ENCODE measurements around the gene HOXA4.

Gene HOXA4

DNA sequence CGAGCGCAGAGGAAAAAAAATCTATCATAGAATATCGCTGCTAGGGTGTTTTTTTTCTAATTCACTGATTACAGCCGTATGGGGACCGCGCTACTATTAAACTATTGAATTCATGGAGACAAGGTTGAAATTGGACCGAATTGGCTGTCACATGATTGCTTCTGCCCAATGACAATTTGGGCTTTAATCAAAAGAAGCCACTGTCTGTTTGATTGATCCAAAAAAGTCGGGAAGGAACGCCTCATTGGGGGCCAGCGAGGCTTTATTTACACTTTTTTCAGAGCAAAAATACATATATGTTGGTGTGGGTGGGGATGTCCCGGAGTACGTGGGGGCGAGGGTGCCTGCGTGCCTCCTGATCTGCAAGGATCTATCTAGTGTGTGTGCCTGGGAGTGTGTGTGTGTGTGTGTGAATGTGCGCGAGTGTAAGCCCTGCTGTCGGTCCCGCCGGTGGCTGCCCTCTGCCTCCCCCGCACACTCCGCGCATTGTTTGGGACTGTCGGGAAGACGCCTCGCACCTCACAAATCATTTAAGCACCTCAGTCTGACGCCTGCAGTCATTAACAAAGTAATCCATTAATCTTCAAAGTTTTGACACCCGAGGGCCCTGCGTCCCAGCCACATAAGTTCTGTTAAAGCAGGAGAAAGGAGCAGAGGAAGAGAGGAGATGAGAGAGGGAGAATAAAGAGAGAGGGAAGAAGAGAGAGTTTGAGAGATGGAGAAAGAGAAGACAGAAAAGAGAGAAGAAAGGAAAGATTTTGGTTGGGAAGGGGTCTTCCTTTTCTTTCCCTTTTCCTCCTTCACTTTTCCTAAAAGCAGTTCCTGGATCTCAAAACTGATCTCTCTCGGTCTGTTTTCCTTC lies 27.7 kb downstream of the HOXA4 start, which contains the start of gene HOXA2:
HOXA2 (minus strand) TSS at position 103 of the 862 bp plus-strand sequence. CDS start 183 bp downstream, outside the sequence.
- no peak for DNase-seq

DNA sequence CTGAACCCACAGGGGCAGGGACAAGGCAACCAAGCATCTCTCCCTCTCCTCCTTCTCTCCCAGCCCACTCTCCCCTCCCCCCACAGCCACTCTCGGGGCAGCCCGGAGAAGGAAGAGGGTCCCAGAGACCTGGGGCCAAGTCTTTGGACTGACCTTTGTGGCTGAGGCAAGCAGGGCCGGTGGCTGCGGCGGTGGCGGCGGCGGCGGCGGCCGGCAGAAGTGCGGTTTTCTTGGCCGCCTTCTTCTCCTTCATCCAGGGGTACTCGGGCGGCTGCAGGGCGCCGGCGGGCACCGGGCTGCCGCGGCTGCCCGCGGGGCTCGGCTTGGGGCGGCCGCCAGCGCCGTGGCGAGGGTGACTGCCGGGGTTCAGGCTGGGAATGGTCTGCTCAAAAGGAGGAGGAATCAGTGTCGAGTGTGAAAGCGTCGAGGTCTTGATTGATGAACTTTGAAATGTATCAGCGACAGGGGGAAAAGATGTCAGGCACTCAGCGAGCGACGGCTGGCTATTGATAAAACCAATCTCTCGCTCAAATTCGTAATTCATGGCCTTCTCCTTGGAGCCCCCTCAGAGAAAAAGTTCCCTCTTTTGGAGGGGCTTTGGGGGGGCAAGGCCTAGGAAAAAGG lies 28.5 kb downstream of the HOXA4 start:
- in situ Hi-C loops (cut with MboI; ENCODE audit: low pct_unique_long_range_greater_than_20kb, low sequenced_read_pairs): no loop called here
- DNase-seq: no peak

More for the DNA sequence above, 27.7 kb downstream of the HOXA4 start, which contains the start of gene HOXA2:
- in situ Hi-C loops (cut with MboI; ENCODE audit: low pct_unique_long_range_greater_than_20kb, low sequenced_read_pairs): no loop called here

DNA sequence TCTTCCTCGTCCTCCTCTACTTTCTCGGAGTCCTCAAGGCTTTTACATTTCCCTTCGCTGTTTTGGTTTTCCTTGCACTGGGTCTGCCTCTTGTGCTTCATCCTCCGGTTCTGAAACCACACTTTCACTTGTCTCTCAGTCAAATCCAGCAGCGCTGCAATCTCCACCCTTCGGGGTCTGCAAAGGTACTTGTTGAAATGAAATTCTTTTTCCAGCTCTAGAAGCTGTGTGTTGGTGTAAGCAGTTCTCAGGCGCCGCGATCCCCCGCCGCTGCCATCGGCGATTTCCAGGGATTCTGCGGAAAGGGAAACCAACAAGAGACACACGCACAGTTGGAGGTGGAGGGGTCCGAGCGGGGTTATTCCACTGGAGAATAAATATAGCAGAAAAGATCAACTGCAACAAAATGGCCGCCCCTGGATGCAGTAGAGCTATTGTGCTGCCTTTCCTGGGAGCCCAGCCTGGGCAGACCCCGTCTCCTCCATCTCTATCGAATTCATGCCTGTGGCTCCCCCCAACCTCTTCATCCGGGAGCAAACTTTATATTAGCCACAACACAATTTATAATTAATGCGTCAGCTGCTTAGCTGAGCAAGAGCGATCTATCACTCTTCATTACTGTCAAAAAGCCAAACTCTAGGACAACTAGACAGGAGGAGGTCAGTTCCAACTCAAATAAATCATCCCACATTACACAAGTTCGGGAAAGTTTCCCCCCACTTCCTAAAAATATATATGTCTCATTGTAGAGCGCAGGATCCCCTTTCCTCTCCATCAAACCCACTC lies 29.2 kb downstream of the HOXA4 start:
- in situ Hi-C loops (cut with MboI; ENCODE audit: low pct_unique_long_range_greater_than_20kb, low sequenced_read_pairs): no loop called here

DNA sequence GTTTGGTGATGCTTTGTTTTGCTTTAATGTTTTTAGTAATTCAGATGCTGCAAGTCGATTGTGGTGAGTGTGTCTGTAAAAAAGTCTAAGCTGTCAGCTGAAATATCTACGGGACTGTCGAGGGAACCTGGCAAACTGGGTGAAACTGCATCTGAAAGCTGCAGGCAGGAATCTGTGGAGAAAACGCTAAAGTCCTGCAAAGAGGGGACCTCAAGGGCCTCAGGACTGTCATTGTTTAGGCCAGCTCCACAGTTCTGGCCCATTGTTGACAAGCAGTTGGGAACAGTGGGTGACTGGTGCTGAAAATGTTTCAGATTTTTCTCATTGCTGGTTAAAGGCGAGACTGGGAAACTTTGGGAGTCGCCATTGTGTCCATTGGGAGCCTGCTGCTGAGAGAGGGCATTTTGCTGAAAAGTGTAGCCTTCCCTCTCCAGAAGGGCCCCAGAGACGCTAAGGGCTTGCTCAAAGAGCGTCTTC lies 29.8 kb downstream of the HOXA4 start:
- no peak for DNase-seq
- in situ Hi-C loops (cut with MboI; ENCODE audit: low pct_unique_long_range_greater_than_20kb, low sequenced_read_pairs): no loop called here

More for the DNA sequence above, 29.2 kb downstream of the HOXA4 start:
- no peak for DNase-seq

DNA sequence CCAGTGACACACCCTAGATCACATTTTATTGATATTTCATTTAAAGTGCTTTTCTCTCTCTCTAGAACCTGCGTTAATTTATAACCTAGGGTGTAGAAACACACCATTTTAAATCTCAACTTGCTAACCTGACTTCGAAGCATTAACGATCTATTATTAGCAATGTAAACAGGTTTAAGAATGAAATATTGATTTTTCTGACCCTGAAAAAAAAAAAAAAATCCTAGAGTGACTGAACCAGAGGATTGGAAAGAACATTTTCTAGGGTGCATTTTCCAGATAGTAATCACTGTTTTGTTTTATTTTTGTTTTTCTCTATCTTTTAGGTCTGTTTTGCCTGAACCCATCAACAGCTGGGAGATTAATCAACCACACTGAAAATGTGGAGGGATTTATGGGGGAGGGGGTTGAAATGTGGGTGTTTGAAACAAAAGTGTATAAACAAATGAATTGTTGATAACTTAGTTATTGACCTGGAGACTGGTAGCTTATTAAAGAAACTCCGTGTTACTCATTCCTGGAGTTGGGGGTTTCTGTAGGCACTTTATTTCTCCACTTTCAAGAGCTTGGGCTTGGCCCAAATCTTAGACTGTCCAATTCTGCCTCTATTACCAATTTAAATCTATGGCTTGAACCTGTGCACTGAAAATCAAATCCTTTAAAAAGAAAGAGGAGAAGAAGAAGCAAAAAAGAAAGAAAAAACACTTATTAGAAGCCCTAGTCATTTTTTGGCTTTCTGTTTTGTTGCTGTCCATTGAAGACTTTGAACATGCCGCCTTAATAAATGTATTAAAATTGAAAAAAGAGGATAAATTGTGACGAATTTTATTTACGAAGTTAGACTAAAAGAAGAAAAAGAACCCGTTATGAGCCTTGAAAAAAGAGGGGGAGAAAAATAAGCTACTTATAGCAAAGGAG lies 30.8 kb downstream of the HOXA4 start:
- in situ Hi-C loops (cut with MboI; ENCODE audit: low pct_unique_long_range_greater_than_20kb, low sequenced_read_pairs): no loop called here
- DNase-seq: no peak

DNA sequence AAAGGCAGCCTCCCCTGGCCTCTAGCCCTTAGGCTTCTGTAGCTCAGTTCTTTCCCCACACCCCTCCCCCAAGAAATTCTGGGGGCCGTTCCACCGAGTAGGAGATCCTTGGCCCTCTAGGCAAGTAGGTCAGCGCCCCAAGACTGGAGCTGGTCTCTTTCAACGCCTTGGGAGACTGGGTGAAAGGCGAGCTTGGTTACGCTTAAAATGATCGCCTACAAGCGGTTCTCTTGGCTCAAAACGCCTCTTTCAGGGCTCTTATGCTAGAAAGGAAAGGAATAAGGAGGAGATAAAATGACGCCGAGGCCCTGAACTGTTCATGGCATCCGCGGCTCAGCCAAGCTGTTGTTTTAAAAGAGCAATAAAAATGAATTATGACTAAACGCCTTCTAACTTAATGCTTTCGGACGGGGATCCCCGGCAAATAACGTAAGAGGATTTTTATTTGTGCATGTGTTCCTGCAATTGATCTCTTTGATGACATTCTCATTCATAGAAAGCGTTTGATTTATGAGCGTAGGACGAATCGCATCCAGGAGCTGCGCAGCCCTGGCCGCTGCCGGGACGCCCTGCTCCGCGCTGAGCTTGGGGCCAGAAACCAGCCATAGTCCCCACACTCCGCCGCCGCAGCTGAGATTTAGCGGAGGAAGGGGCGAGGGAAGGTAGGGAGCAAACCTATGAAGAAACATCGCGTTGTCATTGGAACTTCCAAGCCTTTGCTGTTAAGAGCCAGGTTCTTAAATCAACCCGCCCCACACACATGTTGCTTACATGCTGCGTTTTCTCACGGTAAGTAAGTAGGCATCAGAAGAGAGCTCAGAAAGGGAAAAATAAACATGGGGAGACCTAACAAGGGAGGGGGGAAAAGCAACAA lies 31.7 kb downstream of the HOXA4 start:
- DNase-seq: no peak
- in situ Hi-C loops (cut with MboI; ENCODE audit: low pct_unique_long_range_greater_than_20kb, low sequenced_read_pairs): no loop called here

DNA sequence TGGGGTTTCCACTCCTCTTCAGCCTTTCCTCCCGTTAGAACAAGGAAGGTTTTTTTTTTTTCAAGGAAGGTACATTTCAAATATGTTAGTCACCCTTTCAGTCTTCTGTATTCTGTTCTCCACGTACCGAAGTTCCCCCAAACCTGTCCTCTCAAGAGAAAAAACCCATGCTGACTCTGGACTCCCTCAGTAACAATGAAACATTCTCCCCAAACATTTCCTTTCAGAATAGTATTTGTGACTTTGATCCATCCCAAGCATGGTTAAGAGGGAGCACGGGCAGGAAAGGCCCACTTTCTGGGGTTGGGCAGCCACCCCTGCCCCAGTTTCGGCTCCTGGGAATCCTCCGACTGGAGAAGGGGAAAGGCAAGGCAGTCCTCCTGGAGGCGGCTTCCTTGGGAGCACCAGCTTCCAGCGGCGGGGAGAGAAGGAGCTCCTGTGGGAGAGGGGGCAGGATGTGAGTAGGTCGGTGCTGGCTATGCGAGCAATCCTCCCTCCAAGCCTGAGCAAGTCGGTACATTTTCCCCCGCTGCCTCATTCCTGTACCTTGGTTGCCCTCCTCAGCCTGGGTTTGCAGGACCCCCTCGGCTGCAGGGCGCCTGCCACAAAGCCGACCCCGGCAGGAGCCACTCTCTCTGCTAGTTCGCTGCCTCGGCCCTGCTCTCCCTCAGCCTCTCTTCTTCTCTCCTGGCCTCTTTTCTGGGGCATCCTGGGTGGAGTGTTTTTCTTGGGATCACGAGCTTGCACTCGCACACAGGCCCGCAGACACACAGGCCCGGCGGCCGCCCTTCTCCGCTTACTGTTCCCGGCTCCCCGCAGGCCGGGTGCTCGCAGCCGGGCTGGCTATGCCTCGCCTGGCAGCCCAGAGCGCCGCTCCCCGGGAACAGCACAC lies 32.6 kb downstream of the HOXA4 start:
- in situ Hi-C loops (cut with MboI; ENCODE audit: low pct_unique_long_range_greater_than_20kb, low sequenced_read_pairs): no loop called here

DNA sequence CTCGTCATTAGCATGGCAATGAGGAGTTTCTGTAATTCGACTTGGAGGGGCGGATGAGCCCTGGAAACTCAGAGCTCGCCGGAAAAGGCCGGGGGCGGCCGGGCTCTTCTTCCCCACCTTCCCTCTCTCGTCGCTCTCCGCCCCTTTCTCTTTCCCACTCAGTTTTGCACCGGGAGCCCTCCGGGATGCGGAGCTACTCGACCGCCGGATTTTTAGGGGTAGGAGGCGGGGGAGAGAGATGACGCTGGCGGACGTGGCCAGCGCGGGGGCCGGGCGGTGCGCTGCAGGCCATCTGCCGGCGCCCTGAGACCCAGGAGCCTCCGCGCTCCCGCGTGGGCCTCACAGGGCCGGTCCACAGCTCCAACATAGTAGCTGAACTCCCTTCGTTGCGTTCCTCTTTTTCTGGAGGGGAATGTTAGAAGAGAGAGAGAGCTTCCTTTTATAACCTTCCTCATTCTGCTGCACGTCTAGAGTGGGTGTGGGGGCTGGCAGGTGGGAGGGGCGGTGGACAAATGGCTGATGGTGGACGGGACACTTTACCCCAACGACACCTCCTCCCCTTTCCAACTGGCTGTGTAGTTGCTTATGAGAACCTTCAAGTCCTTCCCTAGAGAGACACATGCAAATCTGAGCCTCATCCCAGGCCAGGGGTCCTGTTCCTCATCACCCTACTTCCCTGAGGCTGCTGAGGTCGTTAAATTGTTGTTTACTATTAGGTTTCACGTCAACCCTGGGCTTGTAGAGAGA lies 33.6 kb downstream of the HOXA4 start:
- peak; percentile 70 for DNase-seq
- in situ Hi-C loops (cut with MboI; ENCODE audit: low pct_unique_long_range_greater_than_20kb, low sequenced_read_pairs): no loop called here

More for the DNA sequence above, 32.6 kb downstream of the HOXA4 start:
- DNase-seq: no peak

DNA sequence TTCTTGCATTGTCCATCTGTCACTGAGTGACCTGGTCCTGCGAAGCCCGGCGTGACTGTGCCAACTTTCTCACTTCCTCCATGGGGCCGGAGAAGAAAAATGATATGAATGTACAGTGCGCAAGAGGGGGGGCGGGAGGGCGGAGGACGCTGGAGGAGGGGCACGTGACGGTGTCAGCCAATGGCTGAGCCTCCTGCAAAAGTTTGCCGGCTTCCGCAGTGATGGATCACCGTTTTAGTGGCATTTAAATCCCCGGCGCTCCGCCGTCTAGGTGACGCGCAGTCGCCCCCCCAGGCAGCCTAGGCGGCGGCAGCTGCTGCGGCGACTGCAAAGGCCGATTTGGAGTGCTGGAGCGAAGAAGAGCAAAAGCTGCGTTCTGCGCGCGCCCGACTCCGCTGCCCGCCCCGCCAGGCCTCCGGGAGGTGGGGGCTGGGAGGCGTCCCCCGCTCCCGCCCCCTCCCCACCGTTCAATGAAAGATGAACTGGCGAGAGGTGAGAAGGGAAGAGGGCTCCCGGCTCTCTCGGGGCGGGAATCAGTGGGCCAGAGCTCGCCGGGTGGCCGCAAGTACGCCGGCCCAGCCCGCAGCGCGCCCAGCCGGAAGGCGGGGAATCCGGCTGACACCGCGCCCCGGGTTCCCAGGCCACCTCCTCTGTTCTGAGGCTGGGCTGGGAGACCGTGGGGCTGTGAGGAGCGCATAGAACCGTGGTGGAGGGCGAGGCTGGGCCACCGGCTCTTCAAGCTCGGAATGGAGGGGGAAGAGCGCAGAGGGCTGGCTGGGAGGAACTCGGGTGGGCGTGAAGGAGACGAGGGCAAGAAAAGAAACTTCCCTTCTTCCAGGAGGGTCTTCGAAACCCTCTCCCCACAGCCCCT lies 34.4 kb downstream of the HOXA4 start, which contains the start of gene HOXA1:
HOXA1 (minus strand) TSS at position 104 of the 871 bp plus-strand sequence; CDS start at position 16, 88 bp downstream.
- in situ Hi-C loops (cut with MboI; ENCODE audit: low pct_unique_long_range_greater_than_20kb, low sequenced_read_pairs): no loop called here
- DNase-seq: peak; percentile 88

DNA sequence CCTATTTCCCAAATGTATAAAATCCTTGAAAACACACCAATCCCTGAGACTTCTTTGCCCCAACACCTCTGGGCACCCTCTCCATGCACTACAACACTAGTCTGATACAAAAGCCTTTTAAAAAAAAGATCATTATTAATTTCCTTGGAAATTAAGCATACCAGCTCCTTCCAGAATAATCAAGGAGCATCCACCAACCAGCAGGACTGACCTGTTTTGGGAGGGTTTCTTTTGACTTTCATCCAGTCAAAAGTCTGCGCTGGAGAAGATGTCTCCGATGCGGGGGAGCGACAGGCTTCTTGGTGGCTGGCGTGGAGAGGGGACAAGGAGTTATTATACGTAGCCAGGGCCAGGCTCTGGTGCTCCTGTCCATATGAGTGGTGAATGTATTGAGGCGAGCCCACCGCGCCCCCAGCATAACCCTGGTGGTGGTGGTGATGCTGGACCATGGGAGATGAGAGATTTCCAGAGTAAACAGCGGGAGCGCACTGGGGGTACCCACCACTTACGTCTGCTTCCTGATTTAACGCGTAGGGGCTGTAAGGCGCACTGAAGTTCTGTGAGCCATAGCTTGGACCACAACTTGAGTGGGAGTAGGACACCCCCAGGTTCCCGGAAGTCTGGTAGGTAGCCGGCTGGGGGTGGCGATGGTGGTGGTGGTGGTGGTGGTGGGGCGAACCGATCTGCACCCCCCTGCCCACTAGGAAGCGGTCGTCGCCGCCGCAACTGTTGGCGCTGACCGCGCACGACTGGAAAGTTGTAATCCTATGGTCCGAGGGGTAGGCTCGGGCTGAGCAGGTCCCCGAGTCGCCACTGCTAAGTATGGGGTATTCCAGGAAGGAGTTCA lies 35.3 kb downstream of the HOXA4 start:
- in situ Hi-C loops (cut with MboI; ENCODE audit: low pct_unique_long_range_greater_than_20kb, low sequenced_read_pairs): no loop called here
- no peak for DNase-seq

DNA sequence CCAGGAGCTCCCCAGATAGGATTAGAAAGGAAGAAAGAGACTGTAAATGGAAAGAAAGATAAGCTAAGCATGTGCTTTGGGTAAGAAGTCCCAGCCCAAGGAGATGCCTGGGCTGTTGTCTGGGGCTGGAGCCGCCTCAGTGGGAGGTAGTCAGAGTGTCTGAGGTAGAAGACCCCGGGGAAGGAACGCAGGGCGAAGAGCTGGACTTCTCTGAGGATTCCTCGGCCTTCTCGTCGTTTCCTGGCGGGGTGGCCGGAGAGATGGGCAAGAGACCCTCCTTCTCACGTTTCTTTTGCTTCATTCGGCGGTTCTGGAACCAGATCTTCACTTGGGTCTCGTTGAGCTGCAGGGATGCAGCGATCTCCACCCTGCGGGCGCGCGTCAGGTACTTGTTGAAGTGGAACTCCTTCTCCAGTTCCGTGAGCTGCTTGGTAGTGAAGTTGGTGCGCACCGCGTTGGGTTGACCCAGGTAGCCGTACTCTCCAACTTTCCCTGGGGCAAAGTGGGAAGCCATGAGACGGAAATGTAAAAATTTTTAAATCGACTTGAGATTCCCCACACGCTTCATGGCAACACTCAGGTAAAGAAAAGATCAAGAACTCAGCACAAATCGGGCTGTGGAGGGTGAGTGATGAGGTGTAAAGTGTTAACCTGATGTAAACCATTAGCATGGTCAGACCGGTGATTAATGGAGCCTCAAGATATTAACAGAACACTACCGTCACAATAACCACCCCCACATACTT lies 36.1 kb downstream of the HOXA4 start:
- DNase-seq: no peak
- in situ Hi-C loops (cut with MboI; ENCODE audit: low pct_unique_long_range_greater_than_20kb, low sequenced_read_pairs): no loop called here

DNA sequence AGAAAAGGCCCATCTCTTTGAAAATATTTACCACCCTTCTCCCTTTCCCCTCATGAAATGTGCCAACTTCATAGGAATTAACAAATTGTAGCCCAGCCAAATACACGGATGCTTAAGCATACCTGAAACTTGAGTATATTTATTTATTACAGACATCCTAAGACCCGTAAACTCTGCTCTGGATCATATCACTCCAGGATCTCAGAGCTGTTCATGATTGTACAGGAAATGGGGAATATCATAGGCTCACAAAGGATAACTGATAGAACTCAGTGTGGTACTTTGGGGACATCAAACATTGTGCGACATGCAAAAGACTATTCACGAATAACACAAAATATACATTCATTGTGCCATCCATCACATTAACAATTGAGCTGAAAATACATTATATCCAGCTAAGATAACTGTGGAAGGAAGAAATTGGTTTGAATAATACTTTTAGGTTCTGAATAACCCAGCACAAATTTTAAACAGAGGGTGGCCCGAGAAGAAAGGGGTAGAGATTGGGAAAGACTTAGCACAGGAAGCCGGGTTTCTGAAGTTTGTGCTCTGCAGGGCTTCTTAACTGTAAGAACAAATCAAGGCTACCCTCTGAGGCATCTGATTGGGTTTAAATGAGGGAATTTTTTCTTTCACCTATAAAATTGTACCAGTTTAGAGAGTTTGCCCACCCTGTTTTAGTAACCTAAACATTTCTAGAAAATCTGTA lies 37.2 kb downstream of the HOXA4 start:
- no peak for DNase-seq
- in situ Hi-C loops (cut with MboI; ENCODE audit: low pct_unique_long_range_greater_than_20kb, low sequenced_read_pairs): no loop called here

DNA sequence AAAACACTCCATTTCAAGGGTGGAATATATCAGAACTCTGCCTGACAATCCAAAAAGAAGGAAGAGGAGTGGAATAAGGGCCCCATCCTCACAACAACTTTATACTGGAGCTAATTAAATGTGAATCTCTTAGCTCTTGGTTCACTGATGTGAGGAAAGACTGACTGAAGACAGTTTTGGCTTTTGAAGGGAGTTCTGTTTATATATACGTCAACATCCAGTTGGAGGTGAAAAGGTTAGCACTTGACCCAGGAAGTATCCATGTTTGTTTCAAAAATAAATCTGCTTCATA lies 37.8 kb downstream of the HOXA4 start:
- in situ Hi-C loops (cut with MboI; ENCODE audit: low pct_unique_long_range_greater_than_20kb, low sequenced_read_pairs): no loop called here
- no peak for DNase-seq

Measured in KBM-7 (cell line).